GM19351 (cell line): ENCODE results near the gene BLCAP.
"Not testable (repeated sequence)": the region's sequence is repeated elsewhere in the genome, so short reads cannot be mapped to it uniquely, and the experiment has no call there.

ENCODE experiments used
- ATAC-seq: cut with Tn5 transposase; IDR thresholded peaks from one replicate; pipeline ENCODE4 v1.9.1; 2021; ENCODE audit warnings: mild to moderate bottlenecking, moderate library complexity; ENCODE audit not compliant: unreplicated experiment

The BLCAP gene

GRCh38 chr20:37490663-37491350, 36.9 kb downstream of the BLCAP start:
- ATAC-seq, result no peak

- ATAC-seq, result not testable (repeated sequence)
These were observed 41.5 kb downstream of the BLCAP start for GRCh38 chr20:37486209-37486608.

GRCh38 chr20:37484331-37484730, 43.3 kb downstream of the BLCAP start:
- ATAC-seq, result no peak

- ATAC-seq, result no peak
These were observed 46.1 kb downstream of the BLCAP start for GRCh38 chr20:37481610-37482009.

GRCh38 chr20:37480919-37481318, 46.8 kb downstream of the BLCAP start:
- no peak for ATAC-seq

- ATAC-seq, result no peak
These were observed 47.6 kb downstream of the BLCAP start for GRCh38 chr20:37479925-37480691.

- ATAC-seq, result no peak
These were observed 48.4 kb downstream of the BLCAP start for GRCh38 chr20:37479266-37479665.

- ATAC-seq, result no peak
These were observed 50.6 kb downstream of the BLCAP start for GRCh38 chr20:37477041-37477440.

- ATAC-seq, result no peak
These were observed 52.4 kb downstream of the BLCAP start for GRCh38 chr20:37475252-37475651.

GRCh38 chr20:37474386-37474785, 53.3 kb downstream of the BLCAP start:
- no peak for ATAC-seq

GRCh38 chr20:37473249-37474000, 54.3 kb downstream of the BLCAP start:
- no peak for ATAC-seq

- not testable (repeated sequence) for ATAC-seq
These were observed 55.2 kb downstream of the BLCAP start for GRCh38 chr20:37472435-37472834.

GRCh38 chr20:37471741-37472235, 55.9 kb downstream of the BLCAP start:
- no peak for ATAC-seq

GRCh38 chr20:37470190-37470589, 57.5 kb downstream of the BLCAP start:
- not testable (repeated sequence) for ATAC-seq

- ATAC-seq, result no peak
These were observed 58.1 kb downstream of the BLCAP start for GRCh38 chr20:37469531-37469930.

- ATAC-seq, result no peak
These were observed 58.8 kb downstream of the BLCAP start for GRCh38 chr20:37468886-37469285.
